HepG2 (cell line): Measurements from ENCODE around the gene CSTF1. TPM values are rescaled to one million over a fixed set of nuclear protein-coding genes. Genes with fewer than 3 reads are reported as not detected.

ENCODE experiments used
- ATAC-seq: fragments of 200-7000 bp; cut with Tn5 transposase; 3 replicates; pipeline ENCODE4 v1.9.1; 2020; ENCODE audit warnings: mild to moderate bottlenecking, moderate library complexity
- BruUV-seq: library from RNA; stranded (reverse); fragments of 400-500 nt; replicated peaks from 2 replicates; lab custom pipeline; 2021; lab: Mats Ljungman, UMichigan
- CTCF ChIA-PET: fragments of 300-600 bp; formaldehyde crosslinking; extraction: SDS; loops from one replicate; lab custom pipeline; 2021; ENCODE audit warnings: low total read pairs, inconsistent platforms, low intra/inter-chr PET ratio; lab: Yijun Ruan, JAX
- POLR2A ChIA-PET: fragments of 350-600 bp; sonication (Branson Sonifier 250); formaldehyde crosslinking; loops from one replicate; lab custom pipeline; 2020; ENCODE audit warnings: antibody characterized with exemption, inconsistent platforms; lab: Yijun Ruan, JAX
- DNase-seq: peaks from one replicate; pipeline ENCODE4 v3.0.0-alpha.2; 2015; ENCODE audit warnings: low spot score
- FAIRE-seq: peaks from 3 replicates; lab custom pipeline; 2011; peaks lifted over from hg19 to GRCh38; lab: Jason Lieb, UNC
- H2AFZ ChIP-seq: one replicate; pipeline ENCODE4 v1.6.1; 2011; ENCODE audit warnings: low read length, inconsistent platforms
- H3K27ac ChIP-seq: fragments of 300-600 bp; 3 replicates; pipeline ENCODE4 v1.8.0; 2011; ENCODE audit warnings: mixed run types, mild to moderate bottlenecking, mixed read lengths, low read length, inconsistent platforms; ENCODE audit not compliant: insufficient read depth; ENCODE audit errors: extremely low read length
- H3K27me3 ChIP-seq, 2 experiments: fragments of 200-600 bp in 1 of 2; 2 replicates in 1 of 2; 3 replicates in 1 of 2; pipeline versions ENCODE4 v1.6.0 to v1.8.0; 2011; ENCODE audit warnings: low read length in 2 of 2, mild to moderate bottlenecking in 2 of 2, moderate library complexity in 2 of 2, inconsistent platforms in 1 of 2; ENCODE audit not compliant: insufficient read depth in 2 of 2, control insufficient read depth in 1 of 2
- H3K36me3 ChIP-seq, 2 experiments: fragments of 200-600 bp in 1 of 2; replicated peaks in 1 of 2; 2 replicates in 1 of 2; 3 replicates in 1 of 2; pipeline versions ENCODE4 v1.5.1 to v1.8.0; 2011; ENCODE audit warnings: low read length in 2 of 2, inconsistent platforms in 1 of 2; ENCODE audit not compliant: insufficient read depth in 2 of 2, control insufficient read depth in 1 of 2
- H3K4me1 ChIP-seq: 2 replicates; pipeline ENCODE4 v1.5.1; 2012; ENCODE audit warnings: low read length, inconsistent platforms; ENCODE audit not compliant: insufficient read depth
- H3K4me2 ChIP-seq: 2 replicates; pipeline ENCODE4 v1.6.0; 2011; ENCODE audit warnings: low read depth, low read length, inconsistent platforms
- H3K4me3 ChIP-seq, 3 experiments: fragments of 200-600 bp in 1 of 3; sonication (generic), shearing (Covaris generic) in 1 of 3; replicated peaks in 1 of 3; 2 replicates each; pipeline ENCODE4 v1.5.1; 2011 to 2016; ENCODE audit warnings: low read length in 3 of 3, inconsistent platforms in 2 of 3, low read depth in 2 of 3, mild to moderate bottlenecking in 2 of 3, control low read depth in 1 of 3, mixed read lengths in 1 of 3; ENCODE audit not compliant: insufficient read depth in 1 of 3
- H3K79me2 ChIP-seq: one replicate; pipeline ENCODE4 v1.6.1; 2011; ENCODE audit warnings: low read length, inconsistent platforms; ENCODE audit not compliant: insufficient read depth
- H3K9ac ChIP-seq: 2 replicates; pipeline ENCODE4 v1.6.0; 2011; ENCODE audit warnings: mild to moderate bottlenecking, low read depth, low read length, inconsistent platforms; ENCODE audit not compliant: insufficient read depth
- H3K9me3 ChIP-seq: 2 replicates; pipeline ENCODE4 v1.5.1; 2012; ENCODE audit warnings: mild to moderate bottlenecking, low read length
- H4K20me1 ChIP-seq: 2 replicates; pipeline ENCODE4 v1.6.0; 2011; ENCODE audit warnings: inconsistent platforms, mild to moderate bottlenecking, low read length, moderate library complexity; ENCODE audit not compliant: insufficient read depth
- BORCS8-MEF2B ChIP-seq: sonication (generic); formaldehyde crosslinking; IDR thresholded peaks from 2 replicates; pipeline ENCODE4 v1.8.0; 2022; ENCODE audit warnings: mild to moderate bottlenecking, missing genetic modification reagents
- KDM6A ChIP-seq: IDR thresholded peaks from 2 replicates; pipeline ENCODE4 v1.6.1; 2016; ENCODE audit warnings: low read depth
- STAT5B ChIP-seq: sonication (generic); formaldehyde crosslinking; IDR thresholded peaks from 2 replicates; pipeline ENCODE4 v1.4.0; 2020; ENCODE audit warnings: missing genetic modification reagents
- ZBTB7A ChIP-seq: sonication (generic); formaldehyde crosslinking; IDR thresholded peaks from 2 replicates; pipeline ENCODE4 v1.8.0; 2022; ENCODE audit warnings: mild to moderate bottlenecking, missing genetic modification reagents
- ZNF501 ChIP-seq: sonication (generic); formaldehyde crosslinking; IDR thresholded peaks from 2 replicates; pipeline ENCODE4 v1.5.1; 2020; ENCODE audit warnings: mild to moderate bottlenecking, moderate library complexity, missing genetic modification reagents
- ZSCAN9 ChIP-seq: IDR thresholded peaks from 2 replicates; pipeline ENCODE4 v1.6.1; 2016; ENCODE audit warnings: borderline replicate concordance
- WGBS: methylation state at CpG from one replicate; pipeline ENCODE4 v1.1.6; 2017; ENCODE audit warnings: low lambda C conversion rate; 5-methylcytosine and 5-hydroxymethylcytosine counted together
- in situ Hi-C: cut with HindIII; loops from 2 replicates; pipeline ENCODE4 v1.10.0; 2017; ENCODE audit warnings: low pct_unique_long_range_greater_than_20kb; ENCODE audit not compliant: extremely low pct_ligation_motif_present
- intact Hi-C: fragments of 100-400 bp; cut with micrococcal nuclease; formaldehyde crosslinking; loops from one replicate; pipeline ENCODE4 v1.10.0; 2022; ENCODE audit not compliant: unreplicated experiment
- polyA plus RNA-seq, 8 experiments: library from polyadenylated mRNA; depleted of rRNA in 3 of 8; stranded (reverse) in 7 of 8; unstranded in 1 of 8; fragments of >200 nt; fragmentation: Illumina TruSeq in 4 of 8; extraction: Trizol in 4 of 8; gene quantifications; 2 replicates each; pipeline versions ENCODE4 v1.2.1 to v1.2.3, GENCODE V29; 2011 to 2016; ENCODE audit warnings: low read depth in 4 of 8, missing spikeins in 1 of 8, mixed read lengths in 1 of 8; ENCODE audit not compliant: insufficient read depth in 1 of 8
- total RNA-seq, 5 experiments: library from RNA; depleted of rRNA; stranded (reverse); fragments of >200 nt; fragmentation: Illumina TruSeq; extraction: Trizol; gene quantifications; 2 replicates each; pipeline ENCODE4 v1.2.3, GENCODE V29; 2016; ENCODE audit warnings: low read depth in 1 of 5
- TF ChIP-seq, protein P1 (sequence below): sonication (generic); formaldehyde crosslinking; conservative IDR thresholded peaks from 2 replicates; pipeline ENCODE4 v1.4.0; 2020; ENCODE audit warnings: missing genetic modification reagents
- TF ChIP-seq, protein P2 (sequence below): sonication (generic); formaldehyde crosslinking; IDR thresholded peaks from 2 replicates; pipeline ENCODE4 v1.4.0; 2020; ENCODE audit warnings: missing genetic modification reagents, borderline replicate concordance
- TF ChIP-seq, protein P3 (sequence below): sonication (generic); formaldehyde crosslinking; IDR thresholded peaks from 2 replicates; pipeline ENCODE4 v1.4.0; 2020; ENCODE audit warnings: missing genetic modification reagents; ENCODE audit errors: not compliant biosample characterization
- TF ChIP-seq, protein P4 (sequence below): sonication (generic); formaldehyde crosslinking; IDR thresholded peaks from 2 replicates; pipeline ENCODE4 v1.5.0; 2020; ENCODE audit warnings: missing genetic modification reagents
- TF ChIP-seq, protein P5 (sequence below): sonication (generic); formaldehyde crosslinking; IDR thresholded peaks from 2 replicates; pipeline ENCODE4 v1.8.0; 2022; ENCODE audit warnings: missing genetic modification reagents, mild to moderate bottlenecking, inconsistent platforms, borderline replicate concordance
- TF ChIP-seq, protein P6 (sequence below): sonication (generic); formaldehyde crosslinking; IDR thresholded peaks from 2 replicates; pipeline ENCODE4 v1.4.0; 2020; ENCODE audit warnings: missing genetic modification reagents

The CSTF1 gene
- total and polyA plus RNA-seq, 2 of the 13 experiments (the other 11 are each of a cell fraction or from before 2014, with no cell fraction given): 70.9 to 100 TPM

DNA sequence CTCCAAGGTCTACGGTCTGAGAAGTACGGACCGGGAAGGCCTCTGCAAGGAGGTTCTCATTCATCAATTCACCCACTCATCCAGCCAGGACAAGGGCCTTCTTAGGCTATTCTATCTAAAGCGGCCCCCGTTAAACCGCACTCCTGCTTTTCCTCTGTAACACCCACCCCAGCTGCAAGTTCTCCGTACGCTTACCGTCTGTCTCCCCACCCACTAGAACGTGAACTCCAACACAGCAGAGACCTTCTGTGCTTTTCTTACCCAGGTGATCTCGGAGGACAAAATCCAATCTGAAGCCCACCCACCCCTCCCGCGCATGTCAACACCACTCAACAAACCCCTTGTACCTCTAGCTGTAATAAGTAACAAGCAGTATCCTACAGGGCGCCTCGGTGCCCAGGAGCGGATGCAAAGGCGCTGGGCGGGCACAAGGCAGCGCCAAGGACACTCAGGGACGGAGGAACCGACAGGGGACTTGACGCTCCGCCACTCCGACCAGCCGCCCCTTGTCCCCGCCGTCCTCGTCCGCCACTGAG, 781 bp upstream of the CSTF1 start:
- intact Hi-C loops: loop anchor here (1.0 to 2.0 kb wide), 4 partner anchors 31 to 143 kb away; partner anchors contain the start of genes MC3R and RTF2
- H3K79me2 ChIP-seq: peaks cover 76% of the 10 kb centered on the region
- in situ Hi-C loops: no loop called here
- no peaks in the 10 kb centered on the region for H3K9me3 ChIP-seq
- peak; percentile 24 for DNase-seq
- no TSS peak for BruUV-seq
- no peaks in the 10 kb centered on the region for H4K20me1 ChIP-seq
- peak overlapping the region; percentile 90 to 94 (median 92) for H3K4me3 ChIP-seq
- H3K27ac ChIP-seq: peak overlapping the region; percentile 88
- ATAC-seq: peak; percentile 70
- ChIA-PET POLR2A (interaction anchor here (0.6 to 4.1 kb wide), 12 partner anchors 7 to 920 kb away, joined by 3 to 91 read pairs (median 4); partner anchors contain the start of genes CASS4, FAM210B and RTF2), CTCF (no interaction called here)
- peak overlapping the region; percentile 82 for H3K4me2 ChIP-seq
- H3K4me1 ChIP-seq: peaks cover 57% of the 10 kb centered on the region
- peak overlapping the region; percentile 18 for H2AFZ ChIP-seq
- WGBS: under 1% methylated on average over 28 of the region's 29 CpGs
- FAIRE-seq: no peak
- H3K9ac ChIP-seq: peak overlapping the region; percentile 93
- H3K27me3 ChIP-seq: peaks cover 0 to 4% of the 10 kb centered on the region in 2 experiments; a peak in 1 of 5 replicates
- peaks cover 9 to 40% of the 10 kb centered on the region in 2 experiments for H3K36me3 ChIP-seq
- TF ChIP-seq, protein P1, sequence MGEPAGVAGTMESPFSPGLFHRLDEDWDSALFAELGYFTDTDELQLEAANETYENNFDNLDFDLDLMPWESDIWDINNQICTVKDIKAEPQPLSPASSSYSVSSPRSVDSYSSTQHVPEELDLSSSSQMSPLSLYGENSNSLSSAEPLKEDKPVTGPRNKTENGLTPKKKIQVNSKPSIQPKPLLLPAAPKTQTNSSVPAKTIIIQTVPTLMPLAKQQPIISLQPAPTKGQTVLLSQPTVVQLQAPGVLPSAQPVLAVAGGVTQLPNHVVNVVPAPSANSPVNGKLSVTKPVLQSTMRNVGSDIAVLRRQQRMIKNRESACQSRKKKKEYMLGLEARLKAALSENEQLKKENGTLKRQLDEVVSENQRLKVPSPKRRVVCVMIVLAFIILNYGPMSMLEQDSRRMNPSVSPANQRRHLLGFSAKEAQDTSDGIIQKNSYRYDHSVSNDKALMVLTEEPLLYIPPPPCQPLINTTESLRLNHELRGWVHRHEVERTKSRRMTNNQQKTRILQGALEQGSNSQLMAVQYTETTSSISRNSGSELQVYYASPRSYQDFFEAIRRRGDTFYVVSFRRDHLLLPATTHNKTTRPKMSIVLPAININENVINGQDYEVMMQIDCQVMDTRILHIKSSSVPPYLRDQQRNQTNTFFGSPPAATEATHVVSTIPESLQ: no peak
- TF ChIP-seq, protein P2, sequence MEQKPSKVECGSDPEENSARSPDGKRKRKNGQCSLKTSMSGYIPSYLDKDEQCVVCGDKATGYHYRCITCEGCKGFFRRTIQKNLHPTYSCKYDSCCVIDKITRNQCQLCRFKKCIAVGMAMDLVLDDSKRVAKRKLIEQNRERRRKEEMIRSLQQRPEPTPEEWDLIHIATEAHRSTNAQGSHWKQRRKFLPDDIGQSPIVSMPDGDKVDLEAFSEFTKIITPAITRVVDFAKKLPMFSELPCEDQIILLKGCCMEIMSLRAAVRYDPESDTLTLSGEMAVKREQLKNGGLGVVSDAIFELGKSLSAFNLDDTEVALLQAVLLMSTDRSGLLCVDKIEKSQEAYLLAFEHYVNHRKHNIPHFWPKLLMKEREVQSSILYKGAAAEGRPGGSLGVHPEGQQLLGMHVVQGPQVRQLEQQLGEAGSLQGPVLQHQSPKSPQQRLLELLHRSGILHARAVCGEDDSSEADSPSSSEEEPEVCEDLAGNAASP: no peak
- TF ChIP-seq ZBTB7A (CRISPR knock-in tag) (no peak), ZNF501 (no peak), BORCS8-MEF2B (CRISPR knock-in tag) (no peak), ZSCAN9 (CRISPR knock-in tag) (no peak), STAT5B (no peak), KDM6A (CRISPR knock-in tag) (no peak)
- TF ChIP-seq, protein P3, sequence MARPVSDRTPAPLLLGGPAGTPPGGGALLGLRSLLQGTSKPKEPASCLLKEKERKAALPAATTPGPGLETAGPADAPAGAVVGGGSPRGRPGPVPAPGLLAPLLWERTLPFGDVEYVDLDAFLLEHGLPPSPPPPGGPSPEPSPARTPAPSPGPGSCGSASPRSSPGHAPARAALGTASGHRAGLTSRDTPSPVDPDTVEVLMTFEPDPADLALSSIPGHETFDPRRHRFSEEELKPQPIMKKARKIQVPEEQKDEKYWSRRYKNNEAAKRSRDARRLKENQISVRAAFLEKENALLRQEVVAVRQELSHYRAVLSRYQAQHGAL (CRISPR knock-in tag): no peak
- TF ChIP-seq, protein P4, sequence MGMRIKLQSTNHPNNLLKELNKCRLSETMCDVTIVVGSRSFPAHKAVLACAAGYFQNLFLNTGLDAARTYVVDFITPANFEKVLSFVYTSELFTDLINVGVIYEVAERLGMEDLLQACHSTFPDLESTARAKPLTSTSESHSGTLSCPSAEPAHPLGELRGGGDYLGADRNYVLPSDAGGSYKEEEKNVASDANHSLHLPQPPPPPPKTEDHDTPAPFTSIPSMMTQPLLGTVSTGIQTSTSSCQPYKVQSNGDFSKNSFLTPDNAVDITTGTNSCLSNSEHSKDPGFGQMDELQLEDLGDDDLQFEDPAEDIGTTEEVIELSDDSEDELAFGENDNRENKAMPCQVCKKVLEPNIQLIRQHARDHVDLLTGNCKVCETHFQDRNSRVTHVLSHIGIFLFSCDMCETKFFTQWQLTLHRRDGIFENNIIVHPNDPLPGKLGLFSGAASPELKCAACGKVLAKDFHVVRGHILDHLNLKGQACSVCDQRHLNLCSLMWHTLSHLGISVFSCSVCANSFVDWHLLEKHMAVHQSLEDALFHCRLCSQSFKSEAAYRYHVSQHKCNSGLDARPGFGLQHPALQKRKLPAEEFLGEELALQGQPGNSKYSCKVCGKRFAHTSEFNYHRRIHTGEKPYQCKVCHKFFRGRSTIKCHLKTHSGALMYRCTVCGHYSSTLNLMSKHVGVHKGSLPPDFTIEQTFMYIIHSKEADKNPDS (CRISPR knock-in tag): no peak
- TF ChIP-seq, protein P5, sequence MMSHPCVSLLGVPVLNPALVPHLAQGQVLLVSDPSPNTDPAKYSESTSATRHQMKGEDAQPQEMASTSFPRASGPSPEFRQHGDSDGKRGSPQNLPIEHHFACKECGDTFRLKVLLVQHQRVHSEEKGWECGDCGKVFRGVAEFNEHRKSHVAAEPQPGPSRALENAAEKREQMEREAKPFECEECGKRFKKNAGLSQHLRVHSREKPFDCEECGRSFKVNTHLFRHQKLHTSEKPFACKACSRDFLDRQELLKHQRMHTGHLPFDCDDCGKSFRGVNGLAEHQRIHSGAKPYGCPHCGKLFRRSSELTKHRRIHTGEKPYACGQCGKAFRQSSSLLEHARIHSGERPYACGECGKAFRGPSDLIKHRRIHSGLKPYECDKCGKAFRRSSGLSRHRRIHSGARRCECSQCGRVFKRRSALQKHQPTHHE (CRISPR knock-in tag): no peak
- TF ChIP-seq, protein P6, sequence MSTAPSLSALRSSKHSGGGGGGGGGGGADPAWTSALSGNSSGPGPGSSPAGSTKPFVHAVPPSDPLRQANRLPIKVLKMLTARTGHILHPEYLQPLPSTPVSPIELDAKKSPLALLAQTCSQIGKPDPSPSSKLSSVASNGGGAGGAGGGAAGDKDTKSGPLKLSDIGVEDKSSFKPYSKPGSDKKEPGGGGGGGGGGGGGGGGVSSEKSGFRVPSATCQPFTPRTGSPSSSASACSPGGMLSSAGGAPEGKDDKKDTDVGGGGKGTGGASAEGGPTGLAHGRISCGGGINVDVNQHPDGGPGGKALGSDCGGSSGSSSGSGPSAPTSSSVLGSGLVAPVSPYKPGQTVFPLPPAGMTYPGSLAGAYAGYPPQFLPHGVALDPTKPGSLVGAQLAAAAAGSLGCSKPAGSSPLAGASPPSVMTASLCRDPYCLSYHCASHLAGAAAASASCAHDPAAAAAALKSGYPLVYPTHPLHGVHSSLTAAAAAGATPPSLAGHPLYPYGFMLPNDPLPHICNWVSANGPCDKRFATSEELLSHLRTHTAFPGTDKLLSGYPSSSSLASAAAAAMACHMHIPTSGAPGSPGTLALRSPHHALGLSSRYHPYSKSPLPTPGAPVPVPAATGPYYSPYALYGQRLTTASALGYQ (CRISPR knock-in tag): no peak
